AG04450 (cell line): ENCODE results near the gene HIPK2. TPM values are rescaled to one million over a fixed set of nuclear protein-coding genes. Genes with fewer than 3 reads are reported as not detected.

Experiments used
- CTCF ChIA-PET: fragments of 300-600, 350-600 bp; formaldehyde crosslinking; extraction: SDS; loops from one replicate; lab custom pipeline; 2022; ENCODE audit warnings: antibody characterized with exemption, inconsistent platforms; lab: Charles Lee
- POLR2A ChIA-PET: fragments of 350-600 bp; formaldehyde crosslinking; extraction: SDS; loops from one replicate; lab custom pipeline; 2021; ENCODE audit warnings: antibody characterized with exemption, inconsistent platforms; lab: Yijun Ruan, JAX
- DNase-seq: peaks from one replicate; pipeline ENCODE4 v3.0.0-alpha.2; 2011; ENCODE audit warnings: low read depth, low spot score
- H3K27ac ChIP-seq: one replicate; pipeline ENCODE4 v1.5.1; 2012; ENCODE audit warnings: low read depth, low read length, control low read depth
- H3K27me3 ChIP-seq: one replicate; pipeline ENCODE4 v1.6.0; 2012; ENCODE audit warnings: low read length; ENCODE audit not compliant: control insufficient read depth, insufficient read depth
- H3K4me3 ChIP-seq: 2 replicates; pipeline ENCODE4 v1.5.1; 2011; ENCODE audit warnings: mild to moderate bottlenecking, low read depth, low read length, control low read depth
- H3K9me3 ChIP-seq: 2 replicates; pipeline ENCODE4 v1.5.1; 2012; ENCODE audit warnings: low read length; ENCODE audit not compliant: control insufficient read depth, insufficient read depth
- CTCF ChIP-seq: IDR thresholded peaks from 2 replicates; pipeline ENCODE4 v1.5.1; 2011; ENCODE audit warnings: low read depth, low read length, control low read depth, inconsistent platforms
- polyA plus RNA-seq: library from polyadenylated mRNA; depleted of rRNA; stranded (reverse); fragments of >200 nt; gene quantifications from 2 replicates; pipeline ENCODE4 v1.2.3, GENCODE V29; 2011

Gene HIPK2
- polyA plus RNA-seq, 1 experiment = 61.4 TPM

- POLR2A ChIA-PET = interaction anchor here (0.5 kb wide), 1 partner anchor 32 kb away, joined by 5 read pairs; no protein-coding TSS in a partner anchor
These were observed 137.1 kb downstream of the HIPK2 start for GRCh38 chr7:139640681-139641080.

GRCh38 chr7:139639563-139639962 is 138.2 kb downstream of the HIPK2 start:
- Histone ChIP-seq H3K4me3 (no peak overlapping the region), H3K9me3 (no peaks in the 10 kb centered on the region), H3K27me3 (no peaks in the 10 kb centered on the region), H3K27ac (no peak overlapping the region)
- TF ChIP-seq CTCF = no peak
- DNase-seq = no peak
- ChIA-PET POLR2A (no interaction called here), CTCF (interaction anchor here (1.3 to 1.6 kb wide), 2 partner anchors 37 to 366 kb away, joined by 3 to 5 read pairs; no protein-coding TSS in a partner anchor)

More at GRCh38 chr7:139640681-139641080, 137.1 kb downstream of the HIPK2 start:
- Histone ChIP-seq H3K4me3 (no peak overlapping the region), H3K27me3 (no peaks in the 10 kb centered on the region), H3K27ac (no peak overlapping the region), H3K9me3 (no peaks in the 10 kb centered on the region)
- CTCF ChIA-PET = interaction anchor here (1.6 kb wide), 1 partner anchor 38 kb away, joined by 5 read pairs; no protein-coding TSS in a partner anchor
- no peak for DNase-seq
- no peak for TF ChIP-seq CTCF

GRCh38 chr7:139635526-139636302 is 142.1 kb downstream of the HIPK2 start:
- no peak for DNase-seq
- Histone ChIP-seq H3K27me3 (no peaks in the 10 kb centered on the region), H3K27ac (no peak overlapping the region), H3K4me3 (no peak overlapping the region), H3K9me3 (no peaks in the 10 kb centered on the region)
- POLR2A ChIA-PET = no interaction called here
- CTCF ChIA-PET = interaction anchor here (0.8 kb wide), 1 partner anchor 10 kb away, joined by 5 read pairs; no protein-coding TSS in a partner anchor
- TF ChIP-seq CTCF = no peak

GRCh38 chr7:139634087-139634486 is 143.7 kb downstream of the HIPK2 start:
- Histone ChIP-seq H3K4me3 (no peak overlapping the region), H3K9me3 (no peaks in the 10 kb centered on the region), H3K27ac (no peak overlapping the region), H3K27me3 (no peaks in the 10 kb centered on the region)
- POLR2A ChIA-PET = no interaction called here
- CTCF ChIA-PET = interaction anchor here (1.3 kb wide), 1 partner anchor 16 kb away, joined by 3 read pairs; no protein-coding TSS in a partner anchor
- no peak for TF ChIP-seq CTCF
- no peak for DNase-seq

GRCh38 chr7:139631520-139632031 is 146.2 kb downstream of the HIPK2 start:
- H3K4me3 ChIP-seq = no peak overlapping the region
- POLR2A ChIA-PET = no interaction called here
- TF ChIP-seq CTCF = no peak
- H3K9me3 ChIP-seq = no peaks in the 10 kb centered on the region
- no peaks in the 10 kb centered on the region for H3K27me3 ChIP-seq
- no peak overlapping the region for H3K27ac ChIP-seq
- CTCF ChIA-PET = interaction anchor here (1.0 to 3.0 kb wide), 3 partner anchors 13 to 30 kb away, joined by 8 to 32 read pairs (median 16); no protein-coding TSS in a partner anchor
- DNase-seq = no peak
